ENCODE measurements around the gene KIF26B.

DNA sequence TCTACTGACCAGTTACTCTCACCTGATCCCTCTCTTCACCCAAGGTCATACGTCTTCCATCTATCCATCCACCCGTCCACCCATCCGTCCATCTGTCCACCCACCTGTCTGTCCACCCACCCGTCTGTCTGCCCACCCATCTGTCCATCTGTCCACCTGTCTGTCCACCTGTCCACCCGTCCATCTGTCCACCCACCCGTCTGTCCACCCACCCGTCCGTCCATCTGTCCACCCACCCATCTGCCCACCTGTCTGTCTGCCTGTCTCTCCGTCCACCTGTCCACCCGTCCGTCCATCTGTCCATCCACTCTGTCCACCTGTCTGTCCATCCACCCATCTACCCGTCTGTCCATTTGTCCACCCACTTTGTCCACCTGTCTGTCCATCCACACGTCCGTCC lies 11.8 kb upstream of the KIF26B start:
- TF ChIP-seq POLR2A (IDR thresholded peaks at IDR 0.05), result no peak
- TF ChIP-seq, protein P1, sequence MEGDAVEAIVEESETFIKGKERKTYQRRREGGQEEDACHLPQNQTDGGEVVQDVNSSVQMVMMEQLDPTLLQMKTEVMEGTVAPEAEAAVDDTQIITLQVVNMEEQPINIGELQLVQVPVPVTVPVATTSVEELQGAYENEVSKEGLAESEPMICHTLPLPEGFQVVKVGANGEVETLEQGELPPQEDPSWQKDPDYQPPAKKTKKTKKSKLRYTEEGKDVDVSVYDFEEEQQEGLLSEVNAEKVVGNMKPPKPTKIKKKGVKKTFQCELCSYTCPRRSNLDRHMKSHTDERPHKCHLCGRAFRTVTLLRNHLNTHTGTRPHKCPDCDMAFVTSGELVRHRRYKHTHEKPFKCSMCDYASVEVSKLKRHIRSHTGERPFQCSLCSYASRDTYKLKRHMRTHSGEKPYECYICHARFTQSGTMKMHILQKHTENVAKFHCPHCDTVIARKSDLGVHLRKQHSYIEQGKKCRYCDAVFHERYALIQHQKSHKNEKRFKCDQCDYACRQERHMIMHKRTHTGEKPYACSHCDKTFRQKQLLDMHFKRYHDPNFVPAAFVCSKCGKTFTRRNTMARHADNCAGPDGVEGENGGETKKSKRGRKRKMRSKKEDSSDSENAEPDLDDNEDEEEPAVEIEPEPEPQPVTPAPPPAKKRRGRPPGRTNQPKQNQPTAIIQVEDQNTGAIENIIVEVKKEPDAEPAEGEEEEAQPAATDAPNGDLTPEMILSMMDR (IDR thresholded peaks at IDR 0.05), result no peak
